GM18519 (cell line): ENCODE data around the gene TBATA.
"Not testable (repeated sequence)": the region's sequence is repeated elsewhere in the genome, so short reads cannot be mapped to it uniquely, and the experiment has no call there.

Experiments used
- ATAC-seq: cut with Tn5 transposase; IDR thresholded peaks from one replicate; pipeline ENCODE4 v1.9.1; 2021; ENCODE audit warnings: mild to moderate bottlenecking, moderate library complexity; ENCODE audit not compliant: unreplicated experiment, low FRiP score

TBATA gene

GRCh38 chr10:70779511-70780369 lies 5.4 kb downstream of the TBATA start:
- ATAC-seq = no peak

DNA sequence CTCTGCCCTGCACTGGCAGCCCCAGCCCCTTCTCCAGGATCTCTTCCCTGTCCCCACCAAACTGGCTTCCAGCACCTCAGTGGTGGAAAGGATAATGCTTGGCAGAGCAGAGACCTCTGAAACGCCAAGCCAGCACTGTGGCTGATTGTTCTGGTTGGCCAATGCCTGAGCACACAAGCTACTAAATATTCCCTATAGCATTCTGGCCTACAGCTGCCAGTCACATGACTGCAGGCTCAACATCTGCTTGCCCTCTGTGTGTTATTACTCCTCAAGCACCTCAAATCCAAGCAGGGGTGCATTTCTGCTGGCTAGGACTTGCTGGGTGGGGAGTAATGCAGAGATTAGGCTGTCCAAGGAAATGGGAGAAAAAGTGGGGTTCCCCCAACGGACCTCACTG lies 6.1 kb downstream of the TBATA start:
- ATAC-seq = no peak

GRCh38 chr10:70778267-70778924 lies 6.8 kb downstream of the TBATA start:
- ATAC-seq = no peak

- no peak for ATAC-seq
These were observed 7.9 kb downstream of the TBATA start for GRCh38 chr10:70777063-70777875.

- no peak for ATAC-seq
These were observed 8.6 kb downstream of the TBATA start for GRCh38 chr10:70776455-70777005.

- no peak for ATAC-seq
These were observed 9.3 kb downstream of the TBATA start for GRCh38 chr10:70775679-70776454.

DNA sequence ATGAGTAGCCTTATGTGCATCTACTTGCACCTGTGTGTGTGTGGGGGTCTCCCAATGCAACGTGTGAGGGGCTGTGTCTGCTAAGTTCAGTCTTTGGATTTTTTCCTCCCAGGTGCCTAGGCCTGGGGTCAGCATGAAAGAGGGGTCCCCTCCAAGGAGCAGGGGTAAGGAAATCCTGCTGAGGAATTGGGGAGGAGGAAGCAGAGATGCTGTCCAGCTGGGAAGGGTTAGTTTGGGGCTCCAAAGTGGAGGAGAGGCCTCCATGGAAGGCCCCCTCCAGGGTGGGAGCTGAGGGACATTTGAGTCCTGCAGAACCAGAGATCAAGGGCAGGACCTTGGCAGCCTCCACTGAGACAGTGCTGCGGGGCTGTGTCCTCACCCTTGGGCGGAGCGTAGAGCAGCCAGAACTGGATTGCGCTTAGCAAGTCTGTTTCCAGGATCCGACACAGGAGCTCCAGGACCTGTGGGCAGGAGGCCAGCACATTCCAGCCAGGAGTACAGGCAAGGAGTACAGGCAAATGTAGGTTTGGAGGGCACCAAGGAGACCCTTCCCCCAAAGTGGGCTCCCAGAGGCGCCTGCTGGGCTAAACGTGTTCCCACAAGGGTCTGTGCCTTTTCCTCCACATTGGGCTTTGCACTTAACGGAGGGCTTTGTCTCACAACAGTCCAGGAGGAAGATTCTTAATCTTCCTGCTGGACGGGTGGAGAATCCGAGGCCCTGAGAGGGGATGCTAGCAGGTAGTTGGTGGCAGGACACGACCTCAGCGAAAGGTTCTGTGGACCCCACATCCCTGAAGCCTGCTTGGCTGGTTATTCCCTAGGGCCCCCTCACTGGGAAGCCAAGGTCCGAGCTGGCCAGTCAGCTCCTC lies 10.1 kb downstream of the TBATA start:
- ATAC-seq = no peak

DNA sequence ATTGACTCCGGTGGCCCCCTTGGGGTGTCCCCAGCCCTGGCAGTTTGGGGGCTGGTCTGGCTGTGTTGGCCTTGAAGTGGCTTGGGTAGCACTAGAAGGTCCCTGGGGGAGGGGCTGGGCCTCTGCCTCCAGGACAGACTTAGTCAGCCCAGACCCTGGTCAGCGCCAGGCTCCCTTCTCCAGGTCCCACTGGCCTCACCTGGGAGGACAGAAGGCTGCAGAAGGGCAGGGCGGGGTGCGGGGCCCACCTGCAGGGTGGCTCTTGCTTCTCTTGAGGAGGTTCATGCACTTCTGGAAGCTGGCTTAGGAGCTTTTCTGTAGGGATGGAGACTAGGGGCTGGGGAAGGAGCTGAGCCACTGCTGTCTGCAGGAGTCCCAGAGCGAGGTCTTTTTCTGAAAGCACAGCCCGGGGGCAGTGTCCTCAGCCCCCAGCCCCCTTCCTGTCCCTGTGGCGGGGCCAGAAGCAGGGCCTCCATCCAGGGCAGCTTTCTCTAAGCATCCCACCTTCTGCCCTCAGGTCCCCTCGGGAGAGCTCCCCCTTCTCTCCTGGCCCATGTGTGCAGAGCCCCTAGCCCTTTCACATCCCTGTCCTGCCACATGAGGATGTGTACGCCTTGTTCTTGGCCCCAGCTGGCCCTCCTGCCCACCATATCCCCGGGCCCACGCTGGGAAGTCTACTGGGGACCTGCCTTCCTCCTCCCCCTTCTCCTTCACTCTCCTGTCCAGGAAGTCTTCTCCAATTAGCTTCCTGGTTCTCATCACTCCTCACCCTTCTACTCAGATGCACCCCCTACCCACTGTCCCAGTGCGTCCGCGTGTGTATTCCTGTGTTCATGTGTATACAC lies 11.0 kb downstream of the TBATA start:
- ATAC-seq = no peak

DNA sequence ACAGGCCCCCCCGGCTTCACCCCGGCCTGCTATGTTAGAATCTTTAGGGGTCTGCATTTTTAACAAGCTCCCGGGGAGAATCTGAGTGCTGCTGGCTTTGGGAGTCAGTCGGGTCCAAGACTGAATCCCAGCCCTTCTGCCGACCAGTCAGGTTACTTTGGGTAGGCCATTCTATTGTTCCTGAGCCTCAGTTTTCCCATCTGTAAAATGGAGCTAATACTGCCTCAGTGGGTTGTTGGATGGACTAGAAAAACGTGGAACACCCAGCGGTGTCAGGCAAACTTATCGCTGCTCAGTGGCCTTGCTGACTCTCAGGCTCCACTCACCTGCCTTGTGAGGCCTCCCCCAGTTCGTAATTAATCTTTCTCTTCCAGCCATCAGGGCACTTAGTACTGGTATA lies 11.7 kb downstream of the TBATA start:
- ATAC-seq = no peak

- no peak for ATAC-seq
These were observed 12.6 kb downstream of the TBATA start for GRCh38 chr10:70772627-70773026.

DNA sequence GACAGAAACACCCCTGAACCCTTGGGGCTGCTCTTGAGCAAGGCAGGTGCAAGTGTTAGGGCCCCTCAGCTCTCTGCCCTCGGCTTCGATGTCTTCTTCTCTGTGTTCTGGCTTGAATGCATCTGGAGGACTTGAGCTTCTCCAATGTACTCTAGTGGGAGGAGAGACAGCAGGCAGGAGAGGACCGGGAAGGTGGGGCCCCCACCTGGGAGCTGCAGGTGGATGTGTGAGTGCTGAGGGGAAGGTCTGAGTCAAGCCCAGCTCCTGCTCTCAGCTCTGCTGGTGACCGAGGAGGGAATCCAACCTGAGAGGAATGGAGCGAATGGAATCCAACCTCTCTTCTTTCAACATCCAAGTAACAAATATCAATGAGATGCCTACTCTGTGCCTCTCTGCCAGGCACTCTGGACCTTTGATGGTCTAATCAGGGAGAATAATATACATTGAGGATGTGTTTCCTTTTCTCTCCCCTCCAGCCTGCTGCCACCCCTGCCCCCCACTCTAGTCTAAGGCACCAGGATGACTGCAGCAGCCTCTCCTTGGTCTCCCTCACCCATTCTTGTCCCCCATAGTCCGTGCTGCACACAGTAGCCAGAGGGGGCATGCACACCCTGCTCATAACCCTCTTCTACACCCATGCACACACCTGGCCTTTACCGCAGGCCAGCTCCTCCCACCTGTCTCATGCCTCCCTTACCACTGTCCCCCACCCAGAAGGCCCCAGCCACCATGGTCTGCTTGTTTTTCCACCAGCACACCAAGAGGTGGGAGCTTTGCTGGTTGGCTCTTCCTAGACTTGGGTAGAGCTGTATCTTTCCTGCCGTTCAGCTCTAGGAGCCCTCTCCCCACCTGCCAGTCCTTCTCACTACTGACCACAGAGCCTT lies 13.6 kb downstream of the TBATA start:
- no peak for ATAC-seq

DNA sequence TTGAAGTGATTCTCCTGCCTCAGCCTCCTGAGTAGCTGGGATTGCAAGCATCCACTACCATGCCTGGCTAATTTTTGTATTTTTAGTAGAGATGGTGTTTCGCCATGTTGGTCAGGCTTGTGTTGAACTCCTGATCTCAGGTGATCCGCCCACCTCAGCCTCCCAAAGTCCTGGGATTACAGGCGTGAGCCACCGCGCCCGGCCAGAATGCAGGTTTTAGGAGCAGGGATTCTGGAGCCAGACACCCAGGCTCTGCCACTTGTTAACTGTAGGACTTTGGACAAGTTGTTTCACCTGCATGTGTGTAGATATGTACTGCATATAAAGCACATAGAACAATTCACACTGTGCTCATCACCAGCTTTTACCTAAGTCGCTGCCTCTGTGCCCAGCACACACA lies 14.7 kb downstream of the TBATA start:
- not testable (repeated sequence) for ATAC-seq

GRCh38 chr10:70770001-70770400 lies 15.2 kb downstream of the TBATA start:
- no peak for ATAC-seq

DNA sequence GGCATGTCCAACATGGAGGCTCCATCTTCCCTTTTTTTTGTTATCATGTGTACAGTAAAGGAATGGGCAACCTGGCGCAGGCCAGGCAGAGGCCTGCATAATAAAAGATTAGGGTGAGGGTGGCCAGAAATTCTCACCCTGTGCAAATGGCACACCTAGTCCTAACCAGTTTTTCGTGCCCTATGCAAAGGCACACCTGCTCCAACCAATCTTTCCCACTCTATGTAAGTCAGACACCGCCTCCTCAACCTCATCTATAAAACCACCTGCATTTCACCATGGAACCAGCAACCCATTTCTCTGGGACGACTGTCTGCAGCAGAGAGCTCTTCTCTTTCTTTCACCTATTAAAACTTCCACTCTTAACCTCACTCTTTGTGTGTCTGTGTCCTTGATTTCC lies 16.1 kb downstream of the TBATA start:
- no peak for ATAC-seq

GRCh38 chr10:70768026-70768685 lies 17.0 kb downstream of the TBATA start:
- ATAC-seq = not testable (repeated sequence)

DNA sequence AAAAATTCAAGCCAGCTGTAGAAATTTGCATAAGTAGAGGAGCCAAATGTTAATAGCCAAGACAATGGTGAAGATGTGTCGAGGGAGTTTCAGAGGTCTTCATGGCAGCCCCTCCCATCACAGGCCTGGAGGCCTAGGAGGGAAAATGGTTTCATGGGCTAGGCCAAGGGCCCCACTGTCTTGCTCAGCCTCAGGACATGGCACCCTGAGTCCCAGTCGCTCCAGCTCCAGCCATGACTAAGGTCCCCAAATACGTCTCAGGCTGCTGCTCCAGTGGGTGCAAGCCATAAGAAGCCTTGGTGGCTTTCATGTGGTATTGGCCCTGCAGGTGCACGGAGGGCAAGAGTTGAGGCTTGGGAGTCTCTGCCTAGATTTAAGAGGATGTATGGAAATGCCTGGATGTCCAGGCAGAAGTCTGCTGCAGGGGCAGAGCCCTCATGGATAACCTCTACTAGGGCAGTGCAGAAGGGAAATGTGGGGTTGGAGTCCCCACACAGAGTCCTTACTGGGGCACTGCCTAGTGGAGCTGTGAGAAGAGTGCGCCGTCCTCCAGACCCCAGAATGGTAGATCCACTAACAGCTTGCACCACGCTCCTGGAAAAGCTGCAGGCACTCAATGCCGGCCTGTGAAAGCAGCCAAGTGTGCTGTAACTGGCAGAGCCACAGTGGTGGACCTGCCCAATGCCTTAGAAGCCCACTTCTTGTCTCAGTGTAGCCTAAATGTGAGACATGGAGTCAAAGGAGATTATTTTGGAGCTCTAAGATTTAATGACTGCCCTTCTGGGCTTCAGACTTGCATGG lies 19.2 kb downstream of the TBATA start:
- no peak for ATAC-seq
